Stimulated activated CD4-positive, alpha-beta T cell treated with anti-CD3 and anti-CD28 coated beads, TNF-alpha, amount 100 ng/mL, for 1 hour (primary cell): ENCODE data around the gene TMEM220.
A peak's percentile ranks its signal among the peaks of the same experiment; 100 is the strongest.

Source experiments
- DNase-seq, 3 donors: peaks; one replicate each; pipeline ENCODE4 v3.0.0-alpha.2; 2020; ENCODE audit warnings: low read depth in 3 of 3, low spot score in 1 of 3

Gene TMEM220

DNA sequence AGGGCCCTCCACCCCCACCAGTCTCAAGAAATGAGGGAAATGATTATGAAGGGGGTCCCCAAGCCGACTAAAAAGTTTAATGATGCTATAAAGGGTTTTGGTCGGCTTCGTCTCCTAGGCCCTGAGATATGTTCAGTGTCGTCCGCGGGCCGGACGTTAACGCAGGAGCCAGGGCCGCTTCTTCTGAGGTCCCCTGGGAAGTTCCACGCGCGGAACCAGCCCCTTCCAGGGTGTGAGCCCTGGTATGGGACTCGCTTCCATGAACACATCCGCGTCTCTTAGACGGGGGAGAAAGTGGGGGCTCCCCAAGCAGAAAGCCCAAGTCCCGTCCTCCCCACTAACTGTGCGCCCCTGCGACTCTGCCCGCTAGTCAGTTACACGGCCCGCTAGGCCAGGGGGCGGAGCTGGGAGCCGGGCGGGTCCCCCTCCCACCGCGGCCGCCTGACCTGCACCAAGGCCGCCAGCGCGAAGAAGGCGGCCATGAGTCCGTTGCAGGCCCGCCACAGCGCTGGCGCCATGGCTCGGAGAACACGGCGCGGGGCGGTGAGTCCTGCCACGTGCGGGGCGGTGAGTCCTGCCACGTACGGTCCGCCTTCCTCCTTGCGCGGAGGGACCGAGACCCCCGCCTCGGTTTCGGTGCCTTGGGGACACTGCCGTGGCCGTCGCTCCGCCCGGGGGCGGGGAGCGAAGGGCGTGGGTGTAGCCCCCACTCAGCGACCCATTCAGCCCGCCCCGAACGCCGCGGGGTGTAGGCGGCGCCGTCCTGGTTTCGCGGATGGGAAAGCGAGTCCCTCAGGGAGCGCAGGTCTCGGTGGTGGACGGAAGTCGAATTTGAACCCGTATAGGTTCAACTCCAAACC, at the start of gene TMEM220:
TMEM220 (minus strand) TSS at position 690 of the 860 bp plus-strand sequence; CDS start at position 518, 172 bp downstream.
- DNase-seq: peak in 1 of 3 donors; percentile 29

DNA sequence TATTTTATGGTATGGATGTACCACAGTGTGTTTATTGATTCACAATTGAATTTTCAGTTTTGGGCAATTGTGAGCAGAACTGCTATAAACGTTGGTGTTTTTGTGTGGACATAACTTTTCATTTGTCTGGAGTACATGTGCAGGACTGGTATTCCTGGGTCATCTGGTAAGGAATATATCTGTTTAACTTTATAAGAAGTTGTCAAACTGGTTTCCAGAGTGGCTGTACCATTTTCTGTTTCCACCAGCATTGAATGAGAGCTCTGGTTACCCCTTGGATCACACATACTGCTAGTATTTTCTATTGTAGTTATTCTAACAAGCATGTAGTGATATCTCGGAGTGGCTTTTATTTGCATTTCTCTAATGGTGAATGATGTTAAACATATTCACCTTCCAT, 49.8 kb upstream of the TMEM220 start:
- no peak for DNase-seq

- DNase-seq: no peak
Observed at GRCh38 chr17:10777890-10778289, 48.1 kb upstream of the TMEM220 start.

DNA sequence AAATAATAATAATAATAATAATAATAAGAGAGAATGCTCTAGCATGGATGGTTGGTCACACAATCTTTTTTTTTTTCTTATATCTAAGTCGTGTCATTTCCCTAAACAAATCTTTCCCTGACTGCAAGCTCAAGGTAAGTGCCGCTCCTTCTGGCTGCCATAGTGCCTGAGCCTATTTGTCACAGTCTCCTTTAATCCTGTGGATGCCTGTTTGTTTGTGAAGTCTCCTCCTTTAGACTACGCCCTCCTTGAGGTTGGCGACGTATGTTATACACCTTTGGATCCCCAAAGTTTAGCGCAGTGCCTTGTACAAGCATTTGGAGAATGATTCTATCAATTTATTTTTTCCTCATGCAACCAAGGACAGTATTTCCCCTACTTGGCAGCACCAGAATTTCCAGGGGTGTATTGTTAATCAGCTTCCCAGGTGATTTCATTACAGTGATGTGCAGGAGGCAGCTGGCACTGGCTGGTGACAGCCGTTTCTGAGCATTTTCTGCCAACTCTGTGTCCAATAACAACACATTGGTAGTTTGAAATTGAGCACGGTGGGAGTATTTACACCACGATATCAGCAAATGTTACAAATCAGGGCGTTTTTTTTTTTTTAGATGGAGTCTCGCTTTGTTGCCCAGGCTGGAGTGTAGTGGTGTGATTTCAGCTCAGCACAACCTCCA, 47.4 kb upstream of the TMEM220 start:
- DNase-seq: no peak

GRCh38 chr17:10776381-10776780, 46.6 kb upstream of the TMEM220 start:
- no peak for DNase-seq

GRCh38 chr17:10775740-10776356, 46.0 kb upstream of the TMEM220 start:
- no peak for DNase-seq

DNA sequence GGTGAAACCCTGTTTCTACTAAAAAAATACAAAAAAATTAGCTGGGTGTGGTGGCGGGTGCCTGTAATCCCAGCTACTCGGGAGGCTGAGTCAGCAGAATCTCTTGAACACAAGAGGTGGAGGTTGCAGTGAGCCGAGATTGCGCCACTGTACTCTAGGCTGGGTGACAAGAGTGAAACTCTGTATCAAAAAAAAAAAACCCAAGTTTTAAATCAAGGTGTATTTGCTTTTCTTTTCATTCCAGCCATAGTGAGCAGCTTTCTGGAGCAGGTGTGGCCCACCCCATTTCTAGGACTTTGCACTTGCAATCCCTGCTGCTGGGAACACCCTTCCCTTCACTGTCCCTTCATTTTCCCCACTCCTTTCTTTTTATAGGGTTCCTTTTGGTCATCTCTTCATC, 45.2 kb upstream of the TMEM220 start:
- DNase-seq: no peak

DNA sequence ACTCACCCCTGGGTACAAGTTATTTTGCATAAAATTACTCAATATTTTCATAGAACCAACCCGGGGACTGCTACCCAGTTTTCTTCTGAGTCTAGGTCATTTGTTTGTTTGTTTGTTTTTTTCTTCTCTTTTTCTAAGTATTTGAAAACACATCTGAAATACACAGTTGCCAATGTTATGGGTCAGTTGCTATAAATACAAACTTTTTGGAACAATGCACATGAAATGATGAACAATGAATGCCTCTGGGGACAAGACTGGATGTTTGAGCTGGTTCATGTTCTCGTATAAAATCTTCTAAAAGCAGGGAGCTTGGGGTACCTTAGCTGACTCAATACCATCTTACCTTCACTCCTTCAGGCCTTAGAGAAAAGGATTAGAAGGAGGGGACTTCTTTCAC, 43.6 kb upstream of the TMEM220 start:
- DNase-seq: no peak

- no peak for DNase-seq
Observed at GRCh38 chr17:10772425-10773380, 42.9 kb upstream of the TMEM220 start.

GRCh38 chr17:10771148-10771547, 41.3 kb upstream of the TMEM220 start:
- no peak for DNase-seq

DNA sequence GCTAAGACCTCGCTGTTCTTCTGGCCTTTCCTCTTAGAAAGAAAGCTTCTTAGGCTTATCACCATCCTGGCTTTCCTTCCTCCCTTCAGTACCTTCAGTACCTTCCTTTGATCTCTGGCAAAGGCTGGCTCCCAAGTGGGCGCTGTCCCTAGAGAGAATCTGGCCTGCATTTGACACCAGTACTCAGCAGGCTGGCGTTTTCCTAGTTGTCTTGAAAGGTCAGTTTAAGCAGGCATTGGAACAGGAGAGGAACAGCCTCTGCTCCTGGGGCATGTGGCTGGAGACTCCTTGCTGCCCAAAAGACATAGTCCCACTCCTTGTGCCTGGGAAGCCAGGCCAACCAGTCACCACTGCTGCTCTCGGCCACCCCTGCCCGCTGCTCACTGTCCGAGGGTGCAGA, 40.0 kb upstream of the TMEM220 start:
- DNase-seq: no peak

DNA sequence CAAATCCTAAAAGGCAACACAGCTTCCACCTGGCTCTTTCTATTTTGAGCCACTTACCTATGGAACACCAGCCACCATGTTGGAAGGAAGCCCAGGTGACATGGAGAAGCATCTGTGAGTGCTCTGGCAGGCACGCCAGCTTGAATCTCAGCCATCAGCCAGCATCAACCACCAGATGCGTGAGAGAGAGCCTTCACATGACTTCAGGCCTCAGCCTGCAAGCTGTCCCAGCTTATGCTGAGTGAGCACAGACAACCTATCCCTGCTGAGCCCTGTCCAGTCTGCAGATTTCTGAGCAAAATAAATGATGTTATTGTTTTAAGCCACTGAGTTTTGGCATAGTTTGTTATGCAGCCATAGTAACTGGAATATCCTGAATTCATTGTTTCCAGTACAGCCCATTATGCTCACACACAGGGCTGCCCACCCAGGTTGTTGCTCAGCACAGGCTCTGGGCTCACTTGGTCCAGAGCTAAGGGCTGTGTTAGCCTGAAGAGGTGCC, 39.0 kb upstream of the TMEM220 start:
- no peak for DNase-seq

GRCh38 chr17:10767232-10767631, 37.4 kb upstream of the TMEM220 start:
- no peak for DNase-seq

- no peak for DNase-seq
Observed at GRCh38 chr17:10762037-10762436, 32.2 kb upstream of the TMEM220 start.

DNA sequence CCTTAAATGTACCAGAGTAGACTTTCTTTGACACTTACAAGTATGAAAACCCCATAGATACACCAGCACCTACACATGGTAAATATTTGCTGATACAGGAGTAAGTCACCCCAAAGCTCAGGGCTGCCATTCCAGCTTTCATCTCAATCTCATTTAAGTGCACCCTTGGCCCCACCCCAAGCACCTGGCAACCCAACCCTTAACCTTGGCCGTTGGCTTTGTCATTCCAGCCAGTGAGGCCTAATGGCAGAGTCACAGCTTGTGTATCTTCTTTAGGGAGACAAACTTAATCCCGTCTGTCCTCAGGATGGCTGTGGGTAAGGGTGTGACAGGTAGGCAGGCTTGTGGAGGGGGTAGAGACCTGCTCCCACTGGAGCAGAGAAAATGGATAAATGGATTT, 31.5 kb upstream of the TMEM220 start:
- no peak for DNase-seq

DNA sequence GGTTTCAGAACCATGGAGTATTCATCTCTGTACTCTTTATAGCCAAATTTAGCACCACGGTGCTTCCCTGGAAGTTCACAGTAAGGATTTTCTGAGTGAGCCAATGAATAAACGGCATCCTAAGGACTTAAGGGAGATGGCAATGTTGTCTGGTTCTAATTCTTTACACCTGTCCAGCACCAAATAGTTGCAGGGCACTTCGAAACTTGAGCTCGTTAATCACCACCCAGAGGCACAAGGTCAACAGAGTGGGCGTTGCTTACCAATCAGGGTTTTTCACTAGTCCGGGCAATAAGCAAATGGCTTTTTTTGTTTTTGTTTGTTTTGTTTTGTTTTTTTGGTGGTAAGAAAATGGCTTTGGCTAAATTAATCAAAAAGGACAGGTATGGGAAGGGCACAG, 28.2 kb upstream of the TMEM220 start:
- no peak for DNase-seq

- DNase-seq: no peak
Observed at GRCh38 chr17:10757647-10758046, 27.8 kb upstream of the TMEM220 start.

DNA sequence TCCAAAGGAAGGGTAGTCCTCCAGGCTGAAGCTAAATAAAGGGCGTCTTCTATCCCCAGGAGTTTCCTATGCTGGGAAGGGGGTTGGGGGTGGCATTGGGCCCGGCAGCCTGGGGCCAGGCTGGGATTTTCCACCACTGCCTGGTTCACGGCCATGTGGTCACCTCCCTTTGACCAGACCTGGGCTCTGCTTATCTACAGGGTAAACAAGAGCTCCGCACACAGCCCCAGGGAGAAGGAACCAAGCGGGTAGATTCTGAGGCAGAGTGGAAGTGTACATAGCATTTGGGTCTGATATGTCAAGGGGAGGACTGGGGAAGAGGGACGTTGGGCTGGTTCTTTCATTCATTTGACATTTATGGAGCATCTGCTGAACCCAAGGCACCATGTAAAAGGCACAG, 27.2 kb upstream of the TMEM220 start:
- DNase-seq: no peak

DNA sequence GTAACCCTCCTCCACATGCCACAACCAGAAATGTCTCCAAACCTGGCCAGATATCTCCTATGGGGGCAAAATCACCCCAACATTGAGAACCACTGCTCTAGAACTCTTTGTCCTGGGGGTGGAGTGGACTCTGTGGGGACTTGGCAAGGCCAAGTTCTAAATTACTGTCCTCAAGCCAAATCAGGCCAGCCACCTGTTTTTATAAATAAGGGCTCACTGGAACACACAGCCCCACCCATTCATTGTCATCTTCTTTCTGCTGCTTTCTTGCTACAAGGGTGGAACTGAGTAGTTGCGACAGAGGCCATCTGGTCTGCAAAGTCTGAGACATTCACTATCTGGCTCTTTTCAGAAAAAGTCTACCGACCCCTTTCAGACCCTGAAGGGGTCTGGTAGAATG, 26.8 kb upstream of the TMEM220 start:
- DNase-seq: no peak

DNA sequence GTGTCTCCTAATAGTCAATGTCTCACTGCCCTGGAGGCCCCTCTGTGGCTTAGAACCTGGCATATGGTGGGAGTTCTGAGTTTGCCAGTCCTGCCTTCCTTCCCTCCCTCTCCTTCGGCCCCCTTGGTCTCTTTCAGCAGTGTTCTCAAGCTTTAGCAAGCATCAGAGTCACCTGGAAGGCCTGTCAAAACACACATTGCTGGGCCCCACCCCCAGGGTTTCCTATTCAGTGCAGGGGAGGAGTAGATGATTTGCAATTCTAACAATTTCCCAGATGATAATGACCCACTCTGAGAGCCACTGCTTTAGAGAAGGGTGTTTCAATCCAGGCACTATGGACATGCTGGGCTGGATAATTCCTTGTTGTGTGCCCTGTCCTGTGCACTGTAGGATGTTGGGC, 26.4 kb upstream of the TMEM220 start:
- no peak for DNase-seq

DNA sequence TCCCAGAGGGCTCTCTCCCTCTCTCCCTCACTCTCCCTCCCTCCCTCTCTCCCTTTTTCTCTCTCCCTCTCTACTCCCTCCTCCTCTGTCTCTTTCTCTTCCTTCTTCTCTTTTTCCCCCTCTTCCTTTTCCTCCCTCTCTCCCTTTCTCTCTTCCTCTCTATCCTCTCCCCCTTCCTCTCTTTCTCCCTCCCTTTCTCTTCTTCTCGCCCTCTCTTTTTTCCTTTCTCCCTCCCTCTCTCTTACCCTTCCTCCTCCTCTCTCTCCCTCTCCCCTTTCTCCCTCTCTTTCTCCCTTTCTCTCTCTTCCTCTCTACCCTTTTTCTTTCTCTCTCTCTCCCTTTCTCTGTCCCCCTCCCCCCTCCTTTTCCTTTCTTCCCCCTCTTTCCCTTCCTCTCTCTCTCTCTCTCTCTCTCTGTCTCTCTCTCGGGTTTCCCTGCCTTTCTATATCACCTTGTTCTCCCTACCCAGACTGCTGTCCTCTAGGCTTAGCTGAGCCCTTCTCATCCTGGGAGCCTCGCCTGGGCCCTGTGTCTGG, 25.8 kb upstream of the TMEM220 start:
- DNase-seq: no peak
